Nephron progenitor cell (in vitro differentiated cells): ENCODE results near the gene RAB11FIP4.

ENCODE experiments used
- DNase-seq: peaks from one replicate; pipeline ENCODE4 v3.0.0; 2021
- H3K27ac Mint-ChIP-seq: 2 replicates; pipeline ENCODE4 v1.8.0; 2021; ENCODE audit warnings: mild to moderate bottlenecking, moderate library complexity, mixed read lengths
- H3K27me3 Mint-ChIP-seq: 2 replicates; pipeline ENCODE4 v1.8.0; 2021; ENCODE audit warnings: mild to moderate bottlenecking, low read depth, mixed read lengths; ENCODE audit not compliant: poor library complexity
- H3K36me3 Mint-ChIP-seq: 2 replicates; pipeline ENCODE4 v1.8.0; 2021; ENCODE audit warnings: low read depth, mixed read lengths
- H3K4me1 Mint-ChIP-seq: 2 replicates; pipeline ENCODE4 v1.8.0; 2021; ENCODE audit warnings: mixed read lengths
- H3K4me3 Mint-ChIP-seq: 2 replicates; pipeline ENCODE4 v1.8.0; 2021; ENCODE audit warnings: mild to moderate bottlenecking, moderate library complexity, mixed read lengths
- H3K9me3 Mint-ChIP-seq: 2 replicates; pipeline ENCODE4 v1.8.0; 2021; ENCODE audit warnings: mild to moderate bottlenecking, moderate library complexity, mixed read lengths
- CTCF ChIP-seq: fragments of 200-600 bp; sonication (generic); IDR thresholded peaks from 2 replicates; pipeline ENCODE4 v1.5.0; 2021; ENCODE audit warnings: antibody characterized with exemption

The RAB11FIP4 gene

DNA sequence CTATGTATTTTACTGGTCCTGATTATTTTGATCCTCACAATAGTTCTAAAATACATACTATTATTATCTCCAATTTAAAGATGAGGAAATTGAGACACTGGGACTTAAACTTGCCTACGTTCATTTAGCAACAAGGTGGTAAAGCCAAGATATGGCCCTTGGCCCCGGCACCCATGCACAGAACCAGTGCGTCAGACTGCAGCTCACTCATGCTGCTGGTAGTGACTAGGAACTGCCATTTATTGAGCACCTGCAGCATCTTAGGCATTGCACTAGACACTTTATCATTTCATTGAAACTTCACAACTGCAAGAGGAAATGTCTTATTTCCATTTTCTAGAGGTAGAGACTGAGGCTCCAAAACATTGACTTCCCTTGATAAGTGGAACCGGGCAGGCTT is 93.3 kb downstream of the RAB11FIP4 start:
- no peak for DNase-seq
- Mint-ChIP-seq H3K36me3 (no peaks in the 10 kb centered on the region), H3K27ac (no peak overlapping the region), H3K4me1 (peaks cover 40% of the 10 kb centered on the region), H3K4me3 (no peak overlapping the region), H3K9me3 (no peaks in the 10 kb centered on the region), H3K27me3 (peaks cover 35% of the 10 kb centered on the region)
- TF ChIP-seq CTCF, result no peak

DNA sequence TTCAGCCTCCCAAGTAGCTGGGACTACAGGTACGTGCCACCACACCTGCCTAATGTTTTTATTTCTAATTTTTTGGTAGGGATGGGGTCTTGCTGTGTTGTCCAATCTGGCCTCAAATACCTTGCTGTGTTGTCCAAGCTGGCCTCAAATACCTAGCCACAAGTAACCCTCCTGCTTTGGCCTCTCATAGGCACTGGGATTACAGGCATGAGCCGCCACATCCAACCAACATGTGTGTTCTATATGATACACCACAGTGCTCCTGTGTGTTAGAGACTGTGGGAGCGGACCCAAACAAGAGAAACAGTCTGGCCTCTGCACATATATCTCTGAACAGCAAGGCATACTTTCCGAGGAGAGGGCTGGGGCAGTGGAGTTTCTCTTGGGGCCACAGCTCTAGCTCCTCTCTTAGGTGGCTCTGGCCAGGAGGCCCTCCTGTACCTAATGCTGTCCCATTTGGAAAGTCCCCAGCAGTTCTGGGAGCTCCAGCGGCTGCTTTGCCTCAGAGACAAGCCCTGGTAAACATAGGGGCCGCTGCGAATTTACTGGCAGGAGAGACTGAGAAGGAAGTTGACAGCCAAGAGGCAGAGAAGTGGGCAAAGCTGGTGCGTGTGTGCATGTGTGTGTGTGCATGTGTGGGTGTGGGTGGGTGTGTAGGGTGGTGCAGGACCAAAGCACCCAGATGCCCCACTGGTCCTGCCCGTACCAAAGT is 95.0 kb downstream of the RAB11FIP4 start:
- peak overlapping the region; percentile 89 for H3K4me3 Mint-ChIP-seq
- H3K36me3 Mint-ChIP-seq, result no peaks in the 10 kb centered on the region
- no peak for TF ChIP-seq CTCF
- H3K27ac Mint-ChIP-seq, result no peak overlapping the region
- H3K9me3 Mint-ChIP-seq, result no peaks in the 10 kb centered on the region
- peaks cover 51% of the 10 kb centered on the region for H3K27me3 Mint-ChIP-seq
- DNase-seq, result no peak
- H3K4me1 Mint-ChIP-seq, result peaks cover 39% of the 10 kb centered on the region

DNA sequence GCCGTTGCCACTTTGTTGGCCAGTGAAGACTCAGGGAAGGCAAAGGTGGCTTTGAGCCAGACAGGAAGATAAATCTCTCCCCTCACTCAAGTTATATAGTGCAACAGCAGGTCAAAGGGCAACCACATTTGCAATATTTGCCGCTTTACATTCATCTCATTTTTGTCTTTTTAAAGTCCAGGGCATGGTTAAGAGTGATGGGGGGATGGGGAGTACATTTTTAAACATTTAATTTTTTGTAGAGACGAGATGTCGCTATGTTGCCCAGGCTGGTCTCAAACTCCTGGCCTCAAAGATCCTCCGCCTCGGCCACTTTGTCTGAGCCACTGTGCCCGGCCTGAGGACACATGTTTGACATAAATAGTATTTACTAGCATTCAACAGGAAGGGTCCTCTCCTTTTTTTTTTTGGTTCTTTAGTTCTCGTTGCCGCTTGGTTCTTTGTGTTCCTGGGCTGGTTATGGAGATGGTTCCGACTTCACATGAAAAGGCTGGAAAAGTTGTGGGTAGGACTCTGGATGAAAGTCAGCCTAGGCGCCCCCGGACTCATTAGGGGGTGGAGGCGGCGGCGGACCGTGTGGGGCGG is 95.7 kb downstream of the RAB11FIP4 start:
- peaks cover 42% of the 10 kb centered on the region for H3K4me1 Mint-ChIP-seq
- H3K36me3 Mint-ChIP-seq, result no peaks in the 10 kb centered on the region
- no peak for TF ChIP-seq CTCF
- H3K27ac Mint-ChIP-seq, result peak overlapping the region; percentile 44
- no peak for DNase-seq
- H3K4me3 Mint-ChIP-seq, result peak overlapping the region; percentile 89
- peaks cover 50% of the 10 kb centered on the region for H3K27me3 Mint-ChIP-seq
- no peaks in the 10 kb centered on the region for H3K9me3 Mint-ChIP-seq

DNA sequence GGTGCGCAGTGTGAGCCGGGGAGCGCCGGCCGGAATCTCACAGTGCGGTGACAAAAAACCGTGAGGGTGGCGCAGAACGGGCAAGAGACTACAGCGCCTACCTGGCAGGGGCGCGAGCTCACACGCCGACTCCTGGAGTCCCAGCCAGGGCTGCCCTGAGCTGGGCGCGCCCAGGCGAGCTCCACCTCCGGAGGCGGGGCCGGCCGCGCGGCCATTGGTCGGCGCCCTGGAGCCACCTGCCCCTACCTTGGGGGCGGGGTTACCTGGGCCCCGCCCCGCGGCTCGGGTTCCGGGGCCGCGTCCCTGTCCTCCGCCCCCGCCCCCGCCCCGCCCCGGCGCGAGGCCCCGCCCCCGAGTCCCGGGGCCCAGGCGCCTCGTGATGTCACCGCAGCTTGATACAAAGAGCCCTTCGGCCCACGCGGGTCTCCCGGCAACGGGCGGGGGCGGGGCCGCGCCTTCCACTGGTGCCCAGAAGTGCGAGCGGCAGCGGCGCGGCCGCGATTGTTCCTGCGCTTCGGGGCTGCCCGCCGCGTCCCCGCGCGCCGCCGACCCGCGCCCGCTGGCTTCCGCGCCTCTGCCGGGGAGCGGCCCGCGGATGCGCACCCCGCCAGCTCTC is 96.3 kb downstream of the RAB11FIP4 start:
- H3K4me3 Mint-ChIP-seq, result peak overlapping the region; percentile 89
- peaks cover 54% of the 10 kb centered on the region for H3K27me3 Mint-ChIP-seq
- peak overlapping the region; percentile 44 for H3K27ac Mint-ChIP-seq
- peak; percentile 89 for DNase-seq
- no peaks in the 10 kb centered on the region for H3K36me3 Mint-ChIP-seq
- no peaks in the 10 kb centered on the region for H3K9me3 Mint-ChIP-seq
- peaks cover 43% of the 10 kb centered on the region for H3K4me1 Mint-ChIP-seq
- no peak for TF ChIP-seq CTCF

- no peak for TF ChIP-seq CTCF
- H3K36me3 Mint-ChIP-seq, result no peaks in the 10 kb centered on the region
- H3K27ac Mint-ChIP-seq, result no peak overlapping the region
- peak; percentile 31 for DNase-seq
- peaks cover 60% of the 10 kb centered on the region for H3K27me3 Mint-ChIP-seq
- H3K9me3 Mint-ChIP-seq, result no peaks in the 10 kb centered on the region
- peaks cover 49% of the 10 kb centered on the region for H3K4me1 Mint-ChIP-seq
- peak overlapping the region; percentile 86 for H3K4me3 Mint-ChIP-seq
Observed at GRCh38 chr17:31488264-31488981, 96.9 kb downstream of the RAB11FIP4 start.
